ENCODE measurements around the gene RBM23.

RBM23 gene

GRCh38 chr14:22878271-22879246, 40.4 kb downstream of the RBM23 start:
- H3K79me1 ChIP-seq (ENCODE audit: low read depth, low read length), result no peaks in the 10 kb centered on the region
- no peak overlapping the region for H2AFZ ChIP-seq (ENCODE audit: low read length)
- no peaks in the 10 kb centered on the region for H3K27me3 ChIP-seq (ENCODE audit: control insufficient read depth in 3 of 3, insufficient read depth in 3 of 3, low read depth in 1 of 3, low read length in 3 of 3)
- no peak overlapping the region for H4K8ac ChIP-seq (ENCODE audit: low read depth, low read length)
- H3K27ac ChIP-seq (replicated peaks; ENCODE audit: low read length), result no peak overlapping the region
- H2AK5ac ChIP-seq (ENCODE audit: low read depth, low read length), result peak overlapping the region; percentile 73
- no peak overlapping the region for H2BK12ac ChIP-seq (ENCODE audit: low read length)
- H3K4me3 ChIP-seq (ENCODE audit: low read length in 2 of 2), result peak overlapping the region in 1 of 2 donors; percentile 46
- DNase-seq (ENCODE audit: low spot score), result no peak
- H3K18ac ChIP-seq (ENCODE audit: low read length), result no peak overlapping the region
- H3K4me2 ChIP-seq (ENCODE audit: insufficient read depth, low read length, poor library complexity, severe bottlenecking), result no peak overlapping the region
- no peak overlapping the region for H3K4ac ChIP-seq (ENCODE audit: low read length)
- H4K91ac ChIP-seq (ENCODE audit: low read depth, low read length, poor library complexity), result no peak overlapping the region
- peaks cover 14 to 15% of the 10 kb centered on the region in 2 donors for H3K4me1 ChIP-seq (ENCODE audit: control insufficient read depth in 2 of 2, insufficient read depth in 1 of 2, low read depth in 1 of 2, low read length in 2 of 2)
- H3K9ac ChIP-seq (ENCODE audit: low read depth, low read length, poor library complexity), result no peak overlapping the region
- H2BK120ac ChIP-seq (ENCODE audit: low read depth, low read length), result no peak overlapping the region
- peaks cover 8 to 29% of the 10 kb centered on the region in 2 donors for H3K36me3 ChIP-seq (replicated peaks in 1 of 2; ENCODE audit: control insufficient read depth in 2 of 2, insufficient read depth in 2 of 2, low read length in 2 of 2)
- no peak overlapping the region for H2BK15ac ChIP-seq (ENCODE audit: low read length)
- no peak overlapping the region for H3K23ac ChIP-seq (ENCODE audit: low read depth, low read length, poor library complexity)
- WGBS, 2 donors (ENCODE audit: extremely low coverage in 2 of 2, insufficient read length in 2 of 2, insufficient replicate concordance in 1 of 2), result no CpG with 5 or more reads among the region's 8 CpGs
- peak overlapping the region; percentile 60 for H3K14ac ChIP-seq (ENCODE audit: low read length)
- H3K9me3 ChIP-seq (replicated peaks in 1 of 2; ENCODE audit: control insufficient read depth in 2 of 2, insufficient read depth in 1 of 2, low read depth in 1 of 2, low read length in 2 of 2), result no peaks in the 10 kb centered on the region
- H2BK5ac ChIP-seq (ENCODE audit: low read length), result no peak overlapping the region

- Histone ChIP-seq H3K18ac (ENCODE audit: low read length) (no peak overlapping the region), H3K36me3 (replicated peaks in 1 of 2; ENCODE audit: control insufficient read depth in 2 of 2, insufficient read depth in 2 of 2, low read length in 2 of 2) (peaks cover 8 to 29% of the 10 kb centered on the region in 2 donors), H2BK5ac (ENCODE audit: low read length) (no peak overlapping the region), H3K4me1 (ENCODE audit: control insufficient read depth in 2 of 2, insufficient read depth in 1 of 2, low read depth in 1 of 2, low read length in 2 of 2) (peaks cover under 1 to 3% of the 10 kb centered on the region in 2 donors), H3K4ac (ENCODE audit: low read length) (no peak overlapping the region), H3K4me3 (ENCODE audit: low read length in 2 of 2) (no peak overlapping the region), H3K9me3 (replicated peaks in 1 of 2; ENCODE audit: control insufficient read depth in 2 of 2, insufficient read depth in 1 of 2, low read depth in 1 of 2, low read length in 2 of 2) (no peaks in the 10 kb centered on the region), H3K9ac (ENCODE audit: low read depth, low read length, poor library complexity) (no peak overlapping the region), H3K79me1 (ENCODE audit: low read depth, low read length) (no peaks in the 10 kb centered on the region), H3K14ac (ENCODE audit: low read length) (no peak overlapping the region), H2BK120ac (ENCODE audit: low read depth, low read length) (no peak overlapping the region), H3K27ac (replicated peaks; ENCODE audit: low read length) (no peak overlapping the region), H3K27me3 (ENCODE audit: control insufficient read depth in 3 of 3, insufficient read depth in 3 of 3, low read depth in 1 of 3, low read length in 3 of 3) (no peaks in the 10 kb centered on the region), H2AFZ (ENCODE audit: low read length) (no peak overlapping the region), H3K4me2 (ENCODE audit: insufficient read depth, low read length, poor library complexity, severe bottlenecking) (no peak overlapping the region), H2BK15ac (ENCODE audit: low read length) (no peak overlapping the region), H2BK12ac (ENCODE audit: low read length) (no peak overlapping the region), H4K91ac (ENCODE audit: low read depth, low read length, poor library complexity) (no peak overlapping the region), H4K8ac (ENCODE audit: low read depth, low read length) (no peak overlapping the region), H2AK5ac (ENCODE audit: low read depth, low read length) (no peak overlapping the region), H3K23ac (ENCODE audit: low read depth, low read length, poor library complexity) (no peak overlapping the region)
- WGBS, 2 donors (ENCODE audit: extremely low coverage in 2 of 2, insufficient read length in 2 of 2, insufficient replicate concordance in 1 of 2), result no CpG with 5 or more reads among the region's 22 CpGs
- no peak for DNase-seq (ENCODE audit: low spot score)
Measured at GRCh38 chr14:22877000-22877501, 41.9 kb downstream of the RBM23 start.

- no peak overlapping the region for H3K4ac ChIP-seq (ENCODE audit: low read length)
- no peak overlapping the region for H2BK5ac ChIP-seq (ENCODE audit: low read length)
- no peak overlapping the region for H4K91ac ChIP-seq (ENCODE audit: low read depth, low read length, poor library complexity)
- no peak overlapping the region for H2BK12ac ChIP-seq (ENCODE audit: low read length)
- no peak overlapping the region for H3K4me2 ChIP-seq (ENCODE audit: insufficient read depth, low read length, poor library complexity, severe bottlenecking)
- H2AFZ ChIP-seq (ENCODE audit: low read length), result no peak overlapping the region
- H3K23ac ChIP-seq (ENCODE audit: low read depth, low read length, poor library complexity), result no peak overlapping the region
- H2AK5ac ChIP-seq (ENCODE audit: low read depth, low read length), result no peak overlapping the region
- DNase-seq (ENCODE audit: low spot score), result no peak
- H3K36me3 ChIP-seq (replicated peaks in 1 of 2; ENCODE audit: control insufficient read depth in 2 of 2, insufficient read depth in 2 of 2, low read length in 2 of 2), result peaks cover 8 to 29% of the 10 kb centered on the region in 2 donors
- H3K14ac ChIP-seq (ENCODE audit: low read length), result peak overlapping the region; percentile 1
- peak overlapping the region in 1 of 2 donors; percentile 30 for H3K4me3 ChIP-seq (ENCODE audit: low read length in 2 of 2)
- peak overlapping the region; percentile 57 for H3K9ac ChIP-seq (ENCODE audit: low read depth, low read length, poor library complexity)
- WGBS, 2 donors (ENCODE audit: extremely low coverage in 2 of 2, insufficient read length in 2 of 2, insufficient replicate concordance in 1 of 2), result no CpG with 5 or more reads among the region's 20 CpGs
- peak overlapping the region; percentile 27 for H3K18ac ChIP-seq (ENCODE audit: low read length)
- H3K4me1 ChIP-seq (ENCODE audit: control insufficient read depth in 2 of 2, insufficient read depth in 1 of 2, low read depth in 1 of 2, low read length in 2 of 2), result peaks cover 1 to 2% of the 10 kb centered on the region in 2 donors
- no peak overlapping the region for H3K27ac ChIP-seq (replicated peaks; ENCODE audit: low read length)
- no peaks in the 10 kb centered on the region for H3K27me3 ChIP-seq (ENCODE audit: control insufficient read depth in 3 of 3, insufficient read depth in 3 of 3, low read depth in 1 of 3, low read length in 3 of 3)
- H3K79me1 ChIP-seq (ENCODE audit: low read depth, low read length), result no peaks in the 10 kb centered on the region
- H3K9me3 ChIP-seq (replicated peaks in 1 of 2; ENCODE audit: control insufficient read depth in 2 of 2, insufficient read depth in 1 of 2, low read depth in 1 of 2, low read length in 2 of 2), result no peaks in the 10 kb centered on the region
- no peak overlapping the region for H2BK15ac ChIP-seq (ENCODE audit: low read length)
- H4K8ac ChIP-seq (ENCODE audit: low read depth, low read length), result no peak overlapping the region
- H2BK120ac ChIP-seq (ENCODE audit: low read depth, low read length), result no peak overlapping the region
Measured at GRCh38 chr14:22875748-22876319, 43.1 kb downstream of the RBM23 start.
